ENCODE results near the gene CENPX.

GRCh38 chr17:82053556-82054263 lies 31.0 kb upstream of the CENPX start:
- TF ChIP-seq CTCF (optimal IDR thresholded peaks at IDR 0.05 in 1 of 3, IDR thresholded peaks at IDR 0.05 in 1 of 3, conservative IDR thresholded peaks at IDR 0.05 in 1 of 3; ENCODE audit: extremely low read depth in 1 of 3, insufficient read depth in 2 of 3, low read length in 3 of 3): no peak
- TF ChIP-seq EZH2 (IDR thresholded peaks at IDR 0.05; ENCODE audit: low read length): no peak
